Testis (tissue), 2 donors: ENCODE data around the gene ZNF320.

Experiments used
- POLR2A ChIP-seq: fragments of 450-650 bp; IDR thresholded peaks from one replicate; pipeline ENCODE4 v1.6.1; 2017; ENCODE audit warnings: antibody characterized with exemption, mild to moderate bottlenecking, moderate library complexity
- TF ChIP-seq, protein P1 (sequence below), 3 experiments: fragments of 450-650 bp in 2 of 3; fragments of 200-600 bp in 1 of 3; sonication (generic) in 1 of 3; IDR thresholded peaks; one replicate each; pipeline ENCODE4 v1.5.1; 2016 to 2019; ENCODE audit warnings: antibody characterized with exemption in 3 of 3, mild to moderate bottlenecking in 2 of 3, moderate library complexity in 1 of 3

DNA sequence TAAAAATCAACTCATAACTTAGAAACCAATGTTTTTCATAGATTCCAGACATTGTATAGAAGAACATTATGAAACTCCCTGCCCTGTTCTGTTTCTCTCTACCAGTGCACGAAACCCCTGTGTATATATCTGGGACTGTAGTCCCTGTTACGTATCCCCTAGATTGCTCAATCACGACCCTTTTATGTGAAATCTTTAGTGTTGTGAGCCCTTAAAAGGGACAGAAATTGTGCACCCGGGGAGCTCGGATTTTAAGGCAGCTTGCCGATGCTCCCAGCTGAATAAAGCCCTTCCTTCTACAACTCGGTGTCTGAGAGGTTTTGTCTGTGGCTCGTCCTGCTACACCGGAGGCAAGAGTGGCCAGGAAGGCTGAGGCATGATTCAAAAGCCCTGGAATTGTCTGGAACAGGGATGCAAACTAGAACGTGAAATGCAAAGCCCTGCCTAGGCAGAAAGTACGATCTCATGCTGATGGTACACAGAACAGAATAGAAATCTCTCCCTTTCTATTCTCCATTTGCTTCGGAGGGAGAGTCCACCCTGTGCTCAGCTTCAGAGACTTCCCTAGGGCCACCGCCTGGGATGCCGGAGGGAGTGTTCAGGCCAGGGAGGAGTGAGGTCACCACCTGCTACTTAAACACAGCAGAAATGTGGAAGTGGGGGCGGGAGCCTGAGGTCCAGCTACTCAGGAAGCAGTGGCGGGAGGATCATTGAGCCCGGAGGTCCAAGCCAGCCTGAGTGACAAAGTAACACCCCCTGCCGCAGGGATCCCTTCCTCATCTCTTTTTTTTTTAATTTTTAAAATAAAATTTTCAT is 26.6 kb upstream of the ZNF320 start:
- TF ChIP-seq, protein P1, sequence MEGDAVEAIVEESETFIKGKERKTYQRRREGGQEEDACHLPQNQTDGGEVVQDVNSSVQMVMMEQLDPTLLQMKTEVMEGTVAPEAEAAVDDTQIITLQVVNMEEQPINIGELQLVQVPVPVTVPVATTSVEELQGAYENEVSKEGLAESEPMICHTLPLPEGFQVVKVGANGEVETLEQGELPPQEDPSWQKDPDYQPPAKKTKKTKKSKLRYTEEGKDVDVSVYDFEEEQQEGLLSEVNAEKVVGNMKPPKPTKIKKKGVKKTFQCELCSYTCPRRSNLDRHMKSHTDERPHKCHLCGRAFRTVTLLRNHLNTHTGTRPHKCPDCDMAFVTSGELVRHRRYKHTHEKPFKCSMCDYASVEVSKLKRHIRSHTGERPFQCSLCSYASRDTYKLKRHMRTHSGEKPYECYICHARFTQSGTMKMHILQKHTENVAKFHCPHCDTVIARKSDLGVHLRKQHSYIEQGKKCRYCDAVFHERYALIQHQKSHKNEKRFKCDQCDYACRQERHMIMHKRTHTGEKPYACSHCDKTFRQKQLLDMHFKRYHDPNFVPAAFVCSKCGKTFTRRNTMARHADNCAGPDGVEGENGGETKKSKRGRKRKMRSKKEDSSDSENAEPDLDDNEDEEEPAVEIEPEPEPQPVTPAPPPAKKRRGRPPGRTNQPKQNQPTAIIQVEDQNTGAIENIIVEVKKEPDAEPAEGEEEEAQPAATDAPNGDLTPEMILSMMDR (IDR thresholded peaks at IDR 0.05), result no peak
- TF ChIP-seq POLR2A, result no peak
